ENCODE data around the gene ERCC6L2. TPM values are rescaled to one million over a fixed set of nuclear protein-coding genes. Genes with fewer than 3 reads are reported as not detected.

The ERCC6L2 gene
- total RNA-seq, 2 donors from 2014 or later, result 37.7 to 44.2 TPM

DNA sequence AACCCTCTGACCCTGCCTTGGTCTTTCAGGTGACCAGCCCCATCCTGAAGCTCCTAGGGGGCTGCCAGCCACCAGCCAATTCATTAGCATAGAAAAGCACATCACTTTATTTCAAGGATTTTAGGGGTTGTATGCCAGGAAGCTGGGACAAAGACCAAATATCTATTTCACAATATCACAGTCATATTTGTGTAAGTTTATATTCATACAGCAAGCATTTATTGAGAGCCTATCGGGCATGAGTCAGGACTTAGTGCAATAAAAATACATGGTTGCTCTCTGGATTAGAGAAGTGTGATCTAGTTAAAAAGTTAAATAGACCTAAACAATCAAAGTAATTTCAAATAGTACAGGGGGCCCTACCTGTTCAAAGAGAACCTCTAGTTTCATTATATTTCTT lies 113.8 kb downstream of the ERCC6L2 start:
- DNase-seq, result no peak
- Mint-ChIP-seq H3K36me3 (ENCODE audit: low read depth) (peaks cover 44% of the 10 kb centered on the region), H3K27me3 (ENCODE audit: insufficient read depth) (no peaks in the 10 kb centered on the region), H3K9me3 (peaks cover 22% of the 10 kb centered on the region), H3K27ac (no peak overlapping the region), H3K4me1 (no peaks in the 10 kb centered on the region), H3K4me3 (no peak overlapping the region)
- H3K27me3 ChIP-seq (ENCODE audit: control insufficient read depth, insufficient read depth, low read length, poor library complexity, severe bottlenecking), result no peaks in the 10 kb centered on the region
- H3K4me1 ChIP-seq (ENCODE audit: control insufficient read depth, insufficient read depth, low read length), result no peaks in the 10 kb centered on the region
- TF ChIP-seq, protein P1, sequence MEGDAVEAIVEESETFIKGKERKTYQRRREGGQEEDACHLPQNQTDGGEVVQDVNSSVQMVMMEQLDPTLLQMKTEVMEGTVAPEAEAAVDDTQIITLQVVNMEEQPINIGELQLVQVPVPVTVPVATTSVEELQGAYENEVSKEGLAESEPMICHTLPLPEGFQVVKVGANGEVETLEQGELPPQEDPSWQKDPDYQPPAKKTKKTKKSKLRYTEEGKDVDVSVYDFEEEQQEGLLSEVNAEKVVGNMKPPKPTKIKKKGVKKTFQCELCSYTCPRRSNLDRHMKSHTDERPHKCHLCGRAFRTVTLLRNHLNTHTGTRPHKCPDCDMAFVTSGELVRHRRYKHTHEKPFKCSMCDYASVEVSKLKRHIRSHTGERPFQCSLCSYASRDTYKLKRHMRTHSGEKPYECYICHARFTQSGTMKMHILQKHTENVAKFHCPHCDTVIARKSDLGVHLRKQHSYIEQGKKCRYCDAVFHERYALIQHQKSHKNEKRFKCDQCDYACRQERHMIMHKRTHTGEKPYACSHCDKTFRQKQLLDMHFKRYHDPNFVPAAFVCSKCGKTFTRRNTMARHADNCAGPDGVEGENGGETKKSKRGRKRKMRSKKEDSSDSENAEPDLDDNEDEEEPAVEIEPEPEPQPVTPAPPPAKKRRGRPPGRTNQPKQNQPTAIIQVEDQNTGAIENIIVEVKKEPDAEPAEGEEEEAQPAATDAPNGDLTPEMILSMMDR (conservative IDR thresholded peaks at IDR 0.05), result no peak
- WGBS, 2 experiments (ENCODE audit: insufficient coverage in 1 of 2, insufficient read length in 1 of 2), result 91% methylated on average over 1 of the region's 1 CpG; no CpG with 5 or more reads in 1 of the 2 experiments
- no peak overlapping the region for H3K9ac ChIP-seq (ENCODE audit: extremely low read depth, low read length, poor library complexity, severe bottlenecking)
- H3K9me3 ChIP-seq (ENCODE audit: control insufficient read depth, low read length), result peaks cover 25% of the 10 kb centered on the region
- H3K4me3 ChIP-seq (ENCODE audit: low read length), result no peak overlapping the region
- peaks cover 42% of the 10 kb centered on the region for H3K36me3 ChIP-seq (ENCODE audit: control insufficient read depth, insufficient read depth, low read length)
- no peak overlapping the region for H3K27ac ChIP-seq (ENCODE audit: low read depth, low read length)

DNA sequence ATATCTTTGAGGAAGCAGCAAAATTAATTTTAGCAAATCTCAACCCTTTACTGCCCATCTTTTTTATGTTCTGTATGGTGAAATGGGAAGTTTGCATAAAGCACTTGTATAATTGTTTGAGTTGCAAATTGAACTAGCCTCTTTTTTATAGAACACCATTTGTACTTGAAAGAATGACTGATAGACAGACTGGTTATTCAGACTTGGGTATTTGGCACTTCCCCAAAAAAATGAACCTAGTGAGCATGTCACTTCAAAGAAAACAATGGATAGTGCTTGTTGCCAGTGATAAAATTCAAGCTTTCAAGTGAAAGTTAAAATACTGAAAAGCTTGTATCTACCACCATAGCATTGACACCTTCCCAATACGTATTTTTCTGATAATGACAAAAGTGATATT lies 115.8 kb downstream of the ERCC6L2 start:
- TF ChIP-seq, protein P1 (conservative IDR thresholded peaks at IDR 0.05), result no peak
- peaks cover 19% of the 10 kb centered on the region for H3K9me3 ChIP-seq (ENCODE audit: control insufficient read depth, low read length)
- H3K9ac ChIP-seq (ENCODE audit: extremely low read depth, low read length, poor library complexity, severe bottlenecking), result no peak overlapping the region
- Mint-ChIP-seq H3K4me3 (no peak overlapping the region), H3K4me1 (no peaks in the 10 kb centered on the region), H3K27ac (no peak overlapping the region), H3K36me3 (ENCODE audit: low read depth) (peaks cover 29% of the 10 kb centered on the region), H3K27me3 (ENCODE audit: insufficient read depth) (no peaks in the 10 kb centered on the region), H3K9me3 (peaks cover 22% of the 10 kb centered on the region)
- WGBS, 2 experiments (ENCODE audit: insufficient coverage in 1 of 2, insufficient read length in 1 of 2), result 100% methylated on average over 1 of the region's 1 CpG; no CpG with 5 or more reads in 1 of the 2 experiments
- no peaks in the 10 kb centered on the region for H3K4me1 ChIP-seq (ENCODE audit: control insufficient read depth, insufficient read depth, low read length)
- no peaks in the 10 kb centered on the region for H3K27me3 ChIP-seq (ENCODE audit: control insufficient read depth, insufficient read depth, low read length, poor library complexity, severe bottlenecking)
- no peak overlapping the region for H3K4me3 ChIP-seq (ENCODE audit: low read length)
- no peak overlapping the region for H3K27ac ChIP-seq (ENCODE audit: low read depth, low read length)
- no peak for DNase-seq
- peaks cover 26% of the 10 kb centered on the region for H3K36me3 ChIP-seq (ENCODE audit: control insufficient read depth, insufficient read depth, low read length)

DNA sequence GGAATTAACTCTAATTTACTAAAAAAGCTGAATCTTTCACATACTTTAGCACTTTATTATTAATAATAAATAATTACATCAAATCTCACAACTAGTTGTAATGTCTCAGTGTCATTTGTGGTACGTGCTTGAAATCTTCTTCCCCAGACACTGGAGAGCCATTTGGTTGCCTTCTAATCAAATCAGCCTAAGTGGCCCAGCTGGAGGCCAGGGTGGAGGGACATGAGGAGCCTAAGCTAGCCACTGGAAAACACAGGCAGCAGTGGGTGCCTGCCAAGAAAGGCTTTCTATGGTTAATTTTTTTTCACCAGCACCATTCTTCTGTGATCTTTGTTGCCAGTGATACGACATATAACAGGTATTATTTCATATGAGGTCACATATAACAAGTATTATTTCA lies 117.0 kb downstream of the ERCC6L2 start:
- H3K27me3 Mint-ChIP-seq (ENCODE audit: insufficient read depth), result no peaks in the 10 kb centered on the region
- TF ChIP-seq, protein P1 (conservative IDR thresholded peaks at IDR 0.05), result no peak
- peaks cover 7% of the 10 kb centered on the region for H3K9me3 ChIP-seq (ENCODE audit: control insufficient read depth, low read length)
- peaks cover 22% of the 10 kb centered on the region for H3K36me3 ChIP-seq (ENCODE audit: control insufficient read depth, insufficient read depth, low read length)
- H3K27me3 ChIP-seq (ENCODE audit: control insufficient read depth, insufficient read depth, low read length, poor library complexity, severe bottlenecking), result no peaks in the 10 kb centered on the region
- no peaks in the 10 kb centered on the region for H3K4me1 Mint-ChIP-seq
- H3K4me3 Mint-ChIP-seq, result no peak overlapping the region
- H3K36me3 Mint-ChIP-seq (ENCODE audit: low read depth), result peaks cover 21% of the 10 kb centered on the region
- H3K9ac ChIP-seq (ENCODE audit: extremely low read depth, low read length, poor library complexity, severe bottlenecking), result no peak overlapping the region
- WGBS, 2 experiments (ENCODE audit: insufficient coverage in 1 of 2, insufficient read length in 1 of 2), result 89 to 100% methylated on average over 1 of the region's 2 CpGs
- peaks cover 10% of the 10 kb centered on the region for H3K9me3 Mint-ChIP-seq
- no peak overlapping the region for H3K27ac Mint-ChIP-seq
- no peak for DNase-seq
- no peak overlapping the region for H3K4me3 ChIP-seq (ENCODE audit: low read length)
- H3K27ac ChIP-seq (ENCODE audit: low read depth, low read length), result no peak overlapping the region
- no peaks in the 10 kb centered on the region for H3K4me1 ChIP-seq (ENCODE audit: control insufficient read depth, insufficient read depth, low read length)
